HG03139 (cell line): ENCODE results near the gene INAFM2.

Experiments used
- ATAC-seq: cut with Tn5 transposase; IDR thresholded peaks from one replicate; pipeline ENCODE4 v1.9.1; 2021; ENCODE audit not compliant: unreplicated experiment

Gene INAFM2

DNA sequence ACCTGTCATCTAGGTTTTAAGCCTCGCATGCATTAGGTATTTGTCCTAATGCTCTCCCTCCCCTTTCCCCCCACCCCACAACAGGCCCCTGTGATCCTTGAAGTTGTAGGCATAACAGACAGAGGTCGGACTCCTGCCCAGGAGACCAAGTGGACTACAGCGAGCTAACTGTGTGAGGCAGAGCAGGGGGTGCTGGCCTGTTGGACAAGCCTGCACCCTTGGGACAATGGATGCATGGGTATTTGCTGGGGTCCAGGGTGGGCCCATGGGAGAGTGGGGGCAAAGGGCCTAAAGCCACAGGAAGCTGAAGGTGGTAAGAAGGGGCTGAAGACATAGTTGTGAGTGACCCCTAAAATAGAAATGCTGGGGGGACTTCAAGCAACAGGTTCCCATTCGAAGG, 18.2 kb upstream of the INAFM2 start:
- no peak for ATAC-seq

DNA sequence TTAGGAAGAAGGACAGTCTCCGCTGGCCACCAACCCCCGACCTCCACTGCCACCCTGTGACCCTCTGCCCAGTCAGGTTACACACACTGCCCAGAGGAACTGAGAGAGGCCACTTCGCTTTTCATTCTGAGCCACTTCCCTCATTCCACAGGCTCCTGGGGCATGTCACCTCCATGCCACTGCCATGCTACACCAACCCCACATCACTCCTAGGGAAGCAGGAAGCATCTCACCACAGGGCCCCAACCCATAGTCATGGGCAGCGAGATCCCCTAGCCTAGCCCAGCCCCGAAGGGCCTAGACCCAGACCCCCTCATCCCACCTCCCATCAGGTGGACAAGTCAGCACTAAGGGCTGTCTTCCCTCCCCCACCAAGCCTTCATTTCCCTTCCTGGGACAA, 17.1 kb upstream of the INAFM2 start:
- no peak for ATAC-seq

DNA sequence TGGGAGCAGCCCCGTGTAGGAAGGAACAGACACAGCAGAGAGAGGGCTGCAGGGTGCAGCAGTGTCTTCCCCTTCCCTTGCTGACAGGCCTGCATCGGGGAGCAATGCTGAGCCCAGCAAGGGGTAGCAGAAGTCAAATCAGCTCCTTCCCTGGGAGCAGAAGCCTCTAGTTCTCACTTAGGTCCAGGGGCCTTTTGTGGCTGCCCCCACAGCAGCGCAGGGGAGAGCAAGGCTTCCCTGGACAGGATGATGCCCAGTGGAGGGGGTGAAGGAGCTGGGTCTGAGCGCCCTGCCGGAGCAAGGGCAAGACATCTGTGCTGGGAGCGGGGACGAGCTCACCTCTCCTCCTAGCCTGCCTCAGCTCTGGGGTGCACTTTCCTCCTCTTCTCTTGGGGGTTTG, 16.6 kb upstream of the INAFM2 start:
- no peak for ATAC-seq

DNA sequence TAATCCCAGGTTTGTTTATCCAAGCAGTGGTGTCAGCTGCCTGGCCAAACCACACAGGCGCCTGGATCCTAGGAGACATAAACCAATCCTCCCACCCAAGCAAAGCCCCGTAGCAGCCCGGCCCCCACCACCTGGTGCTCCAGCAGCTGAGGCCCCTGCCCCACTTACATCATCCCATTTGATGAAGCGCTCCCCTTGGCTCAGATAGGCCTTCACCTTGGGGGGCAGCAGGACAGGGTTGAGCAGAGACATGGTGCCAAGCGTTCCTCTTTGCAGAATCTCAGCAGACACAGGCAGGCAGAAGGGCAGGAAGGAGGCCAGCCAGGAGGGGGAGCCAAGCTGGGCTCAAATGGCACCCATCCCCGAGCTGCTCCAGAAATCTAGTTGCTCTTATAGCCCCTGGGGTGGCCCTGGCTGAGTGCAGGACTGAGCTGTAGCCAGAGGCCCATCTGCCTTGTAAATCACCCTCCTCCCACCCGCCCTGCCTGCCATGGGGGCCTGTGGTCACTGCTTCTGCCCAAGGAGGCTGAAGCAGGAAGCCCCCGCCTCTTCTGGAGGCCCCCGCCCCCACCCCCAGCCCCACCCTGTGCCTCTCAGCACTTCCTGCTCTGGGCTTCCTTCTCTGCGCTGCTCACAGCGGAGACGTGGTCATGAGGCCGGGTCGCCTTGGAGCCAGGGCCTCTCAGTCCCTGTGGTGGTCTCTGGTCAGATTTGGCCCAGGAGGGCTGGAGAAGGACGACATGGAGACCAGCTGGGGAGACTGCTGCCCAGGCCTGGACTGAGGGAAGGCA, 15.9 kb upstream of the INAFM2 start, which contains the start of gene PLCB2:
PLCB2 (minus strand) TSS at position 515 of the 791 bp plus-strand sequence; CDS start at position 252, 263 bp downstream.
- ATAC-seq: no peak

DNA sequence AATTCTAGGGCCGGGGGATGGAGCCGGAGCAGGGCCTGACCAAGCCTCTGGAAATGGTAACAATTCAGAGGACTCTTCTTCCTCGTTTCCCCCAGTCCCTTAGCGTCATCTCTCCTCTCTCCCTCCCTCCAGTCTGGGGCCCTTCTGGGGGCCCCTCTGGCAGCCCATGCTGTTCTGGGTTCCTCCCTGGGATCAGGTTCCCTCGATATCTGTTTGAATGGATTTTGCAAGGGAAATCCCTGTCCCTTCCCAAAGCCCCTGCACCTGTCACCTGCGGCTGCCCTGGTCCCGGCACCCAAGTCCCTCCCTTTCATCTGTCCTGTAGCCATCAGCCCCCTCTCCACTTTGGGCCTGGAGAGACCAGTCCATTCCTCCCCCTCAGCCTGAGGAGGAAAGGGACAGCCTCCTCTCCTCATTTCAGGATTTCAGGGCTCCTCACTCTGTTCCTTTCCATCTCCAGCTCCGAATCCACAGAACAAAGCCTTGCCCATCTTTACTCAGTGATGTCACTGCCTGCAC, 14.1 kb upstream of the INAFM2 start:
- no peak for ATAC-seq

DNA sequence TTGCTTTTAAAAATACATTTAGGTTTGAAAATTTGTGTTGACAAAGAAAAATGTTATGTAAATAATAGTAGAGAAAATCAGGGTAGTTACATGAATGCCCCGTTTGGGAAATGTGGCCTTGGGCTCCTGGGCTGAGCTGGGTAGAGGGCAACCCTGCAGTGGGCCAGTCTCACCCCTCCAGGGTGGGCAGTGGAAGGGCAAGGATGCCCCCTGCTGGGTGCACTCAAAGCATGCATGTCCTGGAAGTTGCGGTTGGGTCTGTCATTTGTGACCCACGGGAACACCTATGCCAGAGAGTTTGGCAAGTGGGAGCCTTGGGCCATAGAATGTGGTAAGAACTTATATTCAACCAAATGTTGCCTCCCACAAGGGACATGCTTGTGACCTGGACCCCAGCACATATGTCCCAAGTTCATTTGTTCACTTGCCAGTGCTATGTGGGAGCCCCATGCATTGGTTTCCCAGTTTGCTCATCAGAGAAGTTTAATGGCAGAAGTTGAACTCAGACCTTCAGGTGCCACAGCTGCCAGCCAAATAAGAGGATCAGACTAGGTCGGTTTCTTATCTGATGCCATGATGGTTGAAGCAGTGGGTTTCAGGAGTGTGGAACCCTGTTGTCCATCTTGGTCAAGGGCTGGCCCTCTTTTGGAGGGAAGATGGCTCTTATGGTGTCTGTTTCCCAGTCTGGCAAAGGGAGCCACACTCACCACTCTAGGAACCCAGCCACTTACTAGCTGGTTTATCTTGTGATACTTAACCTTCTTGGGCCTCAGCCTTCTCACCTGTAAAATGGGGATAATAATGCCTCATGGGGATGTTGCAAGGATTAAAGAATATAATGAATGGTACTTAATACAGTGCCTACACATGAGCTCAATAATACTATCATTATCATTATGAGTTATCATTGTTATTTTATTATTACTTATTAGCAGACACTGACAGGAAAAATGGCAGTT, 13.2 kb upstream of the INAFM2 start:
- no peak for ATAC-seq

DNA sequence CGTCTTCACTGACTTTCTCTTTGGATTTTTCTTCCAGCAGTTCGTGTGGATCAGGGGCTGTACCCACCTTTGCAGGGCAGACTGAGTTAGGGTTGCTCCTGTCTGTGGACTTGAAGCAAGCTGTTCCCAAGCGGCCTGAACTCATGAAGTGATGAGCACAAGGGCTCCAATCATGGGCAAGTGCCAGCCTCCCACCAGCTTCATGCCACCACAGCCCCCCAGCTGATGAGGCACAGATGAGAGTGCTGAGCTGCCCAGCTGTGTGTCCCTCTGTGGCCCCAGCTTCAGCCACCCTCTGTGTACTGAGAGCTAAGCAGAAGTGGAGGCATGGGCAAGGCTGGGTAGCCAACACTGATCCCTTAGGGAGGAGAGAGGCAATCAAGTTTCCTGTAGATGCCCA, 12.5 kb upstream of the INAFM2 start:
- no peak for ATAC-seq

DNA sequence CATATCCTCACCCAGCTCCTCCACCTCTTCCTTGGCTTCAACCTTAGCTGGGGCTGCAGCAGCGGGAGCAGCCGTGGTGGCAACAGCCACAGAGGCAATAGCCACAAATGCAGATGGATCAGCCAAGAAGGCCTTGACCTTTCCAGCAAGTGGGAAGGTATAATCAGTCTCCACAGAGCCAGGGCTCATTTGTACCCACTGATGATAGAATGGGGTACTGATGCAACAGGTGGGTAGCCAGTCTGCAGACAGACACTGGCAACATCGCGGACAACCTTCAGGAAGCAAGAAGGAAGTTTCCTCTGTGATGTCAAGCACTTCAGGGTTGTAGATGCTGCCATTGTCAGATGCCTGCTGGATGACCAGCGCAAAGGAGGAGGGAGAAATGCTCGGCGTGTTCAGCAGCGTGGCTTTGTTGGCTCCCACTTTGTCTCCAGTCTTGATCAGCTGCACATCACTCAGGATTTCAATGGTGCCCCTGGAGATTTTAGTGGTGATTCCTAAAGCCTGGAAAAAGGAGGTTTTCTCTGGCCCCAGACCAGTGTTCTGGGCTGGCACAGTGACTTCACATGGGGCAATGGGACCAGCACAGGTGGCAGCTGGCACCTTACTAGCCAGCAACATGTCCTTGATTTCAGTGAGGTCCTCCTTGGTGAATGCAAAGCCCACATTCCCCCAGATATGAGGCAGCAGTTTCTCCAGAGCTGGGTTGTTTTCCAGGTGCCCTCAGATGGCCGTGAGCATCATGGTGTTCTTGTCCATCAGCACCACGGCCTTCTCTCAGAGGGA, 10.9 kb upstream of the INAFM2 start:
- ATAC-seq: no peak

DNA sequence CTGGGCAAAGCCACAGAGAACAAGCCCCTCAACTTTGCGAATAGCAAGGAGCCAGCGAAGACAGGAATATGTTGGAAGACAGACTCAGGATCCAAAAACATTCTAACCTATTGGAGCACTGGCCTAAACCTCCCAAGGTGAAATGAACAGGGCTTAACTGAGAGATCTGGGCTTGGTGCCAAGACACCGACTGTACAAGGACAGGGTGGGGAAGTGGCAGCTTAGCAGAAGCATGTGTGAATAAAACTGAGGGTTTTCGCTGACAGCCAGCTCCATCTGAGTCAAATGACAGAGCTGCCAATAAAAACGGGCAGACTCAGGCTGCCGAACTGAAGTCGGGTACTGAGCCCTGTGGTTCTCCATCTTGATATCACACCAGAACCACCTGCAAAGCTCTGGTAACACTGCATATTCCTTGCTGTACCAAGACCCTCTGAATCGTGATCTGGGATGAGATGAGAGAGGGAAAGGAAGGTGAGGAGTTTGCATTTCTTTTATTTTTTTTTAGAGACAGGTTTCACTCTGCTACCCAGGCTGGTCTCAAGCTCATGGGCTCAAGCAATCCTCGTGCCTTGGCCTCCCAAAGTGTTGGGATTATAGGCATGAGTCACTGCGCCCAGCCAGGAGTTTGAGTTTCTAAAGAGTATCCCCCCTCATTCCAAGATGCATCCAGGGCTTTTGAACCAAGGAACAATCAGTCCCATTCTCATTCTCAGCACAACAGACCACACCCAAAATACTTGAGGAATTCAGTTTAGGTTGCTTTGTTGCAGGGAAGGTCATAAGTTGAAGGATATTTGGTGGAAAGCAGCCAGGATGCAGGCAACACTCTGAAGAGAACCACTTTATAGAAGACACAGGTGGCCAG, 9.7 kb upstream of the INAFM2 start:
- no peak for ATAC-seq

DNA sequence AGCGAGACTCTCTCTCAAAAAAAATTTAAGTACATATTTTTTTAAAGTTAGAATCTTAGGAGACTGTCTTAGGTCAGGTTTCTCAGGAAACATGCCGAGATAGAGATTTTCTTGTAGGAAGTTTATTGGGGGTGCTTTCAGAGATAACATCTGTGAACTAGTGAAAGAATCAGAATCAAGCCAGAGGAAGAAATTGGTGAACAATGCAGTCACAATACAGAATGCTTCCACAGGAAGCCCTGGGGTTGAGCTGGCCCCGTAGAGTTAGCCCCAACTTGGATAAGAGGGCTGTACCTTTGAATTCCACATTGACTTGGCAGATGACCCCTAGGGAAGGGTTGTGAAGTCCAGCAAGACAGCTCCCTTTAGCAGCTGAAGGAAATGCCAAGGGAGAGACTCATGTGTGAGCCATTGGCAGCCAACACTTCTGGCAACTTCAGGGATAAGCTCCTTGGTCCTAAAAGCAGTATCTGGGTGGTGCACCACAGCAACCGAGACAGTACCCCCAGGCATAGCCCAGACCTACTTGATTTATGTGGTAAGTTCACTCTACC, 8.7 kb upstream of the INAFM2 start:
- ATAC-seq: no peak

DNA sequence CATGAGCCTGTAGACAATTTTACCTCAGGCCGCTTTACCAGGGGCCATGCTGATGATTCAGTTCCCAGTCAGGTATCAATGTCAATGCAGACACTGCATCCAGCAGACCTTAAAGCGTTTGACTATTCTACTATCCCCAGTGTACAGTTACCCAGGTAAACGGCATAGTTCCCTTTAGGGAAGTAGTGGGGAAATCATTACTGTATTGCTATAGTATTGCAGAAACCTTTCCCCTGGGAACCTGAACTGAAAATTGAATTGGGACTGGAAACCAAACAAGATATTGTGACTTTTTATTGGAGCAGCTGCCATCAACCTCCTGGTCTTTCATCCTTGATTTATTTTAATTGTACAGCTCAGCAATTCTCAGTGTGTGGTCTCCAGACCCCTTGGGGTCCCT, 6.6 kb upstream of the INAFM2 start:
- ATAC-seq: no peak

DNA sequence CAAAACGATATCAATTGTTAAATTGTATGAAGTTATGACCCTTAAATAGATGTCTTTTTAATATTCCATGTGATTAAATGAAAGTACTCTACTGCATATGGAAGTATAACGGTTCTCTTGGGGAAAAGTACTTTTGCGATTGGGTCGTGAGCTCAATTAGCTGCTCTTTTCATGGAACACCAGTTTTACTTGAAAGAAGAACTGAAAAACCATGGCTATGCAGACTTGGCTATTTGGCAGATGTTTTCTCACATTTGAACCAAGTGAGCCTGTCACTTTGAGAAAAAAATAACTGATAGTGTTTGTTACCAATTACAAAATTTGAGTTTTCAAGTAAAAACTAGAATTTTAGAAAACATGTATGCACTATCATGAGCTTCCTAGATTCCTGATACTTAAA, 5.9 kb upstream of the INAFM2 start:
- ATAC-seq: no peak

DNA sequence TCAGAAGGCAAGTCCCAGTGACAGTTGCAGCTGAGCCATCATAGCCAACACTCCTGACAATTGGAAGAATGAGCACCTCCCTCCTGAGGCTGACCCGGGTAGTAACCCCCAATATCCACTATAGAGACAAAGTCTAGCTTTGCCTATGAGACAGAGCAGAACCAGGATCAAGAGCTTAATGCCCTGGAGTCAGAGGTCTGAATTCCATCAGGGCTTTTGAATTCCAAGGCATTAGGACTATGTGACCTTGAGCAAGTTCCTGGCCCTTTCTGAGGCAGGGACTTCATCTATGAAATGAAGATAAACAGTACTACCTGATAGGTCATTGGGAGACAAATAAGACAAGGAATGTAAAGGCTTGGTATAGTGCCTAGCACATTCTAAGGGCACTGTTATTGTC, 3.1 kb upstream of the INAFM2 start:
- ATAC-seq: no peak

DNA sequence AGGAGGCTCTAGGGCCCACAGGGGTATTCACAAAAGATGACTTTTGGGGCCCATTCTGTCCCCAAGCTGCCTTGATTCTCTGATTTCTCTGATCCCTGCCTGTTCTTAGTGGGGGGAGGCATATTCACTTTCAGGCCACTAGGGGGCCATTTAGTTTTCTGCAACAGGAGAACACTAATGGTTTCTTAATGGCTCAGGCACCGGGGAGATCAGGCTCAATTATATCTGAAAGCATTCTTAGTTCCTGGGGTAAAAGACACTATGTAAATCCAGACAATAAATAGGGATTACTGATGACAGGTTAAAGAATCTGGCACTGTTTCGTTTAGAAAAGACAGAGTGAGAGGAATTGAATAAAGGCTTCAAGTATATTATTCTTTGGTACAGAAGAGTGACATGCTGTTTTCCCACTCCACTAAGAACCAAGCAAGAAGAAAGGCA, 2.5 kb upstream of the INAFM2 start:
- no peak for ATAC-seq

DNA sequence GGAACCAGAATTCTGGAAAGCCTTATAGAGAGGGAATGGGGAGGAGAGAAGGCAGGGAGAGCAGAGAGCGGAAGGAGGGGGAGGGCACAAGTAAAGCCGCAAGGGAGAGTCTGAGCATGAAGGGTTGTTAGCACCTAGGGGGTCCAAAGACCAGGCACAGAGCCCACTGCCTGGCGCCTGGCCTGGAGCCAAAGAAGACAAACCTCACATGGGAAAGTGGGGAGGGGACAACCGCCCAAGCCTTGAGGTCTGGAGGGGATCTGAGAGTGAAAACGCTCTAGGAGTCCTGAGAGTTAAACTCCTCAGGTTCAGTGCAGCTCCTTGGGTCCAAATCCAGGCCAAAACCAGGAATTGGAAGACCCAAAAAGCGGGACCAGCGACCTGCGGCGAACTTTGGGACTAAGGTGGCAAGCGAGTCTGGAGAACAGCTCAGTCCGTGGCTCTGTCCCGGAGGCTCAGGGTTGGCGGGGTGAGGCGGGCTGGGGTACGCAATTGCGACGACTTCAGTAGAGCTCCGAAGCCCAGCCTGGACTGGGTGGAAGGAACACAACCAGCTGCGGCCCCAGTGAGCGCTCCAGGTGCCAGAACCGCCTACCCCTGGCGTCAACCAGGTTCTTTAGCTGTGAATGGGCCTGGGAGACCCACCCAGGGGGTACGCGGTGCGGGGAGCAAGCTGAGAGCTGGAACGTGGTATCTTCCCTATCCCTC, 807 bp upstream of the INAFM2 start:
- no peak for ATAC-seq

DNA sequence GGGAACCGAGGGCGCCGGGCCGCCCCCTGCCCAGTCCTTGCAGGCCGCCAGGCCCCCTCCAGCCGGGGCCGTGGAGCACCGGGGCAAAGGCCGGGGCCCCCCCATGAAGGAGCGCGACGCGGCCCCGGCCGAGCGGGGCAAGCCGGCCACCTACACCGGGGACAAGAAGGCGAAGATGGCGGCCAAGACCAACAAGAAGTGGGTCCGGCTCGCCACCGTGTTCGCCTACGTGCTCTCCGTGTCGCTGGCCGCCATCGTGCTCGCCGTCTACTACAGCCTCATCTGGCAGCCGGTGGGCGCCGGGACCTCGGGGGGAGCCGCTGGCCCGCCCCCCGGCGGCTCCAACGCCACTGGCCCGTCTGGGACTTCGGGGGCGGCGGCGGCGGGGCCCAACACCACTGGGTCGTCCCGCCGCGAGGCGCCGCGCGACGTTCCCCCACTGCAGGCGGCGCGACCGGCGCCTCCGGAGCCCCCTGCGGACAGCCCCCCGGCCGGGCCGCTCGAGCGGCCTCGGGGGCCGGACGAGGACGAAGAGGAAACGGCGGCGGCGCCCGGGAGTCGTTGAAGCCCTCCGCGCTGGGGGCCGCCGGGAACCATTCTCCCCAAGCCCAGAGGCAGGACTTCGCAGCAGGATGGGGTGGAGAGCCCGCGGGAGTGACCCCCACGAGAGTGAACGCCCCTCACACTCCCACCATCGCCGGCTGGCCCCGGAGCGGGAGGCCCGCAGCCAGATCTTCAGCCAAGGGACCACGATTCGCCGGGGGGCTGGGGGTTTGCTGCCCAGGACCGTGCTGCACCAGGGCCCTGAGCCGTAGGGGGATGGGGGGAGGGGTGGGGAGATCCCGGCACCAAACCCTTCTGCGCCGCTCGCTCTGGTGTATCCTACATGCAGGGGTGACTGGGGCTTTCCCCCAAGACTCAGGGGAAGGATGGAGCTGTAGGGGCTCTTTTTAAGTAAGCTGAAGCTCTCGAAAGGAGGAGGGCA, 753 bp downstream of the INAFM2 start:
- peak; percentile 5 for ATAC-seq

DNA sequence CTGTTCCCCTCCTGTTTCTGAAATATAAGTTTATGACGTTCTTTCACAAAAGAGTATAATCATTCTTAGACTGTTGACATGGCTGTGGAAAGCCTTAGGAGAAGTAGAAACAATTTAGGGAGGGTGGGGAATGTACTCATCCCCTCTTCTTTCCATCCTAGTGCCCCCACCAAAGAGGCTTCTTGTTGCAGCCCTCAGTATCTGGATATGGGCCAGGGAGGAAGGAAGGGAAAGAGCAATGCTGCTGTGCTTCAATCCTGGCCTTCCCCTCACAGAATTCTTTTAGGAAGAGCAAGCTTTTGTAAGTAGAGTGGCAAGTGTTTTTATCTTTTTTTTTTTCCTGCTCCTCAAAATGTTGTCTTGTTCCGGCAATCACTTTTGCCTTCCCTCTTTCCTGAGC, 1.7 kb downstream of the INAFM2 start:
- ATAC-seq: no peak

DNA sequence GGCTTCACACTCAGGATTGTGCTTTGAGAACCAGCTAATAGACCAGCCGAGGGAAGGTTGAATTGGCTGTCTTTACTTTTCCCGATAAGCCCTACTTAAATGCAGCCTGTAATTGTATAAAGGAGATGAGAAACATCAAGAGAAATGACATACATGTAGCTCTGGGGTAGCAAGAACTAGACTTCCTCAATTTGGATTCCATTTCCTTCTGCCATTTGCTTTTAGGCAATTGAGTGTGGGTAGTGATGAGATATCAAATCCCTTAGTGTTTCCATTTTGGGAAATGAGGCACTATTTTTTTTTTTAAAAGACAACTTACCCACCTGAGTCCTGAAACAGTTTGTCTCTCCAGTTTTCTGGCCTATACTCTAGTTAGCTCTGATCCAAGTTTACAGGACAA, 2.2 kb downstream of the INAFM2 start:
- no peak for ATAC-seq
